ENCODE measurements around the gene MBD3L1. TPM values are rescaled to one million over a fixed set of nuclear protein-coding genes. Genes with fewer than 3 reads are reported as not detected.

Gene MBD3L1
- total RNA-seq, 1 donor from 2014 or later, result not detected

DNA sequence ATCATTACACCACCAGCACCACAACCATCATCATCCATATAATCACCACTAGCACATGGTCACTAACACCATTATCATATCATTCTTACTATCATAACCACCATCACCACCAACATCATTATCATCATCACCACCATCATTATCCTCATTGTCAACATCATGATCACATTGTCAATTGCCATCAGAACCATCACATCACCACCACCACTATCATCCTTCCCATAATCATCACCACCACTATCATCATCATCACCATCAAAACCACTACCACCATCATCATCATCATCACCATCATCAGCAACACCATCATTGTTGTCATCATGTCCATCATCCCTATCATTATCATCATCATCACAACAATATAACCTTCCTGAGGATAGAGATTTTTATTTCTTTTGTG lies 58.1 kb downstream of the MBD3L1 start:
- no peaks in the 10 kb centered on the region for H3K36me3 Mint-ChIP-seq (ENCODE audit: low read depth)
- H3K4me3 Mint-ChIP-seq (ENCODE audit: unreplicated experiment), result no peak overlapping the region
- H3K9me3 Mint-ChIP-seq (ENCODE audit: low read depth), result no peaks in the 10 kb centered on the region
- no peak for DNase-seq (ENCODE audit: low spot score)
- TF ChIP-seq, protein P1, sequence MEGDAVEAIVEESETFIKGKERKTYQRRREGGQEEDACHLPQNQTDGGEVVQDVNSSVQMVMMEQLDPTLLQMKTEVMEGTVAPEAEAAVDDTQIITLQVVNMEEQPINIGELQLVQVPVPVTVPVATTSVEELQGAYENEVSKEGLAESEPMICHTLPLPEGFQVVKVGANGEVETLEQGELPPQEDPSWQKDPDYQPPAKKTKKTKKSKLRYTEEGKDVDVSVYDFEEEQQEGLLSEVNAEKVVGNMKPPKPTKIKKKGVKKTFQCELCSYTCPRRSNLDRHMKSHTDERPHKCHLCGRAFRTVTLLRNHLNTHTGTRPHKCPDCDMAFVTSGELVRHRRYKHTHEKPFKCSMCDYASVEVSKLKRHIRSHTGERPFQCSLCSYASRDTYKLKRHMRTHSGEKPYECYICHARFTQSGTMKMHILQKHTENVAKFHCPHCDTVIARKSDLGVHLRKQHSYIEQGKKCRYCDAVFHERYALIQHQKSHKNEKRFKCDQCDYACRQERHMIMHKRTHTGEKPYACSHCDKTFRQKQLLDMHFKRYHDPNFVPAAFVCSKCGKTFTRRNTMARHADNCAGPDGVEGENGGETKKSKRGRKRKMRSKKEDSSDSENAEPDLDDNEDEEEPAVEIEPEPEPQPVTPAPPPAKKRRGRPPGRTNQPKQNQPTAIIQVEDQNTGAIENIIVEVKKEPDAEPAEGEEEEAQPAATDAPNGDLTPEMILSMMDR (IDR thresholded peaks at IDR 0.05), result no peak
- no peaks in the 10 kb centered on the region for H3K27me3 Mint-ChIP-seq (ENCODE audit: low read depth)
- no peaks in the 10 kb centered on the region for H3K4me1 Mint-ChIP-seq (ENCODE audit: low read depth)
- H3K27ac Mint-ChIP-seq (ENCODE audit: unreplicated experiment), result no peak overlapping the region

Other genes starting within 250 kb of the MBD3L1 start
- gene ADAMTS10, start 221.7 kb upstream of the MBD3L1 start, total RNA-seq, result 69.3 to 100 TPM (median 73.6 TPM) in 3 replicates
- gene NFILZ, start 201.7 kb upstream of the MBD3L1 start, total RNA-seq, result not detected in 3 replicates
- gene ACTL9, start 133.6 kb upstream of the MBD3L1 start, total RNA-seq, result not detected in 3 replicates
- gene OR2Z1, start 110.7 kb upstream of the MBD3L1 start, total RNA-seq, result not detected in 3 replicates
- gene ZNF558, start 73 bp upstream of the MBD3L1 start, total RNA-seq, result 15.2 to 18.4 TPM (median 15.5 TPM) in 3 replicates
- gene MUC16, start 178.0 kb downstream of the MBD3L1 start, total RNA-seq, result not detected in 3 replicates

All from chondrocyte (in vitro differentiated cells).